Measurements from ENCODE around the gene P2RY14.

Gene P2RY14

GRCh38 chr3:151224268-151224866 lies 54.0 kb downstream of the P2RY14 start:
- WGBS, 2 donors (ENCODE audit: extremely low coverage in 2 of 2, insufficient read length in 2 of 2, insufficient replicate concordance in 1 of 2), result no CpG with 5 or more reads among the region's 4 CpGs
- H3K27ac ChIP-seq (replicated peaks; ENCODE audit: low read length), result no peak overlapping the region

GRCh38 chr3:151219056-151219455 lies 59.3 kb downstream of the P2RY14 start:
- Histone ChIP-seq H2BK120ac (ENCODE audit: low read depth, low read length) (no peak overlapping the region), H4K8ac (ENCODE audit: low read depth, low read length) (no peak overlapping the region), H3K27me3 (ENCODE audit: control insufficient read depth in 3 of 3, insufficient read depth in 3 of 3, low read depth in 1 of 3, low read length in 3 of 3) (no peaks in the 10 kb centered on the region), H3K9me3 (replicated peaks in 1 of 2; ENCODE audit: control insufficient read depth in 2 of 2, insufficient read depth in 1 of 2, low read depth in 1 of 2, low read length in 2 of 2) (peaks cover 2 to 7% of the 10 kb centered on the region in 2 donors), H3K4me3 (ENCODE audit: low read length in 2 of 2) (no peak overlapping the region), H3K36me3 (replicated peaks in 1 of 2; ENCODE audit: control insufficient read depth in 2 of 2, insufficient read depth in 2 of 2, low read length in 2 of 2) (peaks cover 0 to 2% of the 10 kb centered on the region in 2 donors), H4K91ac (ENCODE audit: low read depth, low read length, poor library complexity) (no peak overlapping the region), H3K18ac (ENCODE audit: low read length) (no peak overlapping the region), H3K4me1 (ENCODE audit: control insufficient read depth in 2 of 2, insufficient read depth in 1 of 2, low read depth in 1 of 2, low read length in 2 of 2) (peaks cover 0 to 2% of the 10 kb centered on the region in 2 donors), H2BK12ac (ENCODE audit: low read length) (no peak overlapping the region), H3K4ac (ENCODE audit: low read length) (no peak overlapping the region), H3K79me1 (ENCODE audit: low read depth, low read length) (no peaks in the 10 kb centered on the region), H3K4me2 (ENCODE audit: insufficient read depth, low read length, poor library complexity, severe bottlenecking) (no peak overlapping the region), H3K27ac (replicated peaks; ENCODE audit: low read length) (no peak overlapping the region), H3K9ac (ENCODE audit: low read depth, low read length, poor library complexity) (no peak overlapping the region), H2BK15ac (ENCODE audit: low read length) (no peak overlapping the region), H2AK5ac (ENCODE audit: low read depth, low read length) (no peak overlapping the region), H3K14ac (ENCODE audit: low read length) (no peak overlapping the region), H3K23ac (ENCODE audit: low read depth, low read length, poor library complexity) (no peak overlapping the region), H2AFZ (ENCODE audit: low read length) (no peak overlapping the region), H2BK5ac (ENCODE audit: low read length) (no peak overlapping the region)
- DNase-seq (ENCODE audit: low spot score), result no peak
- WGBS, 2 donors (ENCODE audit: extremely low coverage in 2 of 2, insufficient read length in 2 of 2, insufficient replicate concordance in 1 of 2), result no CpG with 5 or more reads among the region's 1 CpG

More at GRCh38 chr3:151224268-151224866, 54.0 kb downstream of the P2RY14 start:
- Histone ChIP-seq H2BK5ac (ENCODE audit: low read length) (no peak overlapping the region), H4K91ac (ENCODE audit: low read depth, low read length, poor library complexity) (no peak overlapping the region), H3K18ac (ENCODE audit: low read length) (no peak overlapping the region), H3K36me3 (replicated peaks in 1 of 2; ENCODE audit: control insufficient read depth in 2 of 2, insufficient read depth in 2 of 2, low read length in 2 of 2) (peaks cover 0 to 2% of the 10 kb centered on the region in 2 donors), H3K27me3 (ENCODE audit: control insufficient read depth in 3 of 3, insufficient read depth in 3 of 3, low read depth in 1 of 3, low read length in 3 of 3) (no peaks in the 10 kb centered on the region), H3K14ac (ENCODE audit: low read length) (no peak overlapping the region), H3K4me2 (ENCODE audit: insufficient read depth, low read length, poor library complexity, severe bottlenecking) (no peak overlapping the region), H2BK12ac (ENCODE audit: low read length) (no peak overlapping the region), H3K9me3 (replicated peaks in 1 of 2; ENCODE audit: control insufficient read depth in 2 of 2, insufficient read depth in 1 of 2, low read depth in 1 of 2, low read length in 2 of 2) (peaks cover 2 to 7% of the 10 kb centered on the region in 2 donors), H2BK120ac (ENCODE audit: low read depth, low read length) (no peak overlapping the region), H4K8ac (ENCODE audit: low read depth, low read length) (no peak overlapping the region), H3K4ac (ENCODE audit: low read length) (no peak overlapping the region), H3K4me3 (ENCODE audit: low read length in 2 of 2) (no peak overlapping the region), H2BK15ac (ENCODE audit: low read length) (no peak overlapping the region), H2AK5ac (ENCODE audit: low read depth, low read length) (no peak overlapping the region), H3K23ac (ENCODE audit: low read depth, low read length, poor library complexity) (no peak overlapping the region), H3K9ac (ENCODE audit: low read depth, low read length, poor library complexity) (no peak overlapping the region), H3K79me1 (ENCODE audit: low read depth, low read length) (no peaks in the 10 kb centered on the region), H3K4me1 (ENCODE audit: control insufficient read depth in 2 of 2, insufficient read depth in 1 of 2, low read depth in 1 of 2, low read length in 2 of 2) (peaks cover 0 to 8% of the 10 kb centered on the region in 2 donors), H2AFZ (ENCODE audit: low read length) (no peak overlapping the region)
- DNase-seq (ENCODE audit: low spot score), result no peak

GRCh38 chr3:151218136-151218535 lies 60.2 kb downstream of the P2RY14 start:
- Histone ChIP-seq H3K4me2 (ENCODE audit: insufficient read depth, low read length, poor library complexity, severe bottlenecking) (no peak overlapping the region), H2AK5ac (ENCODE audit: low read depth, low read length) (no peak overlapping the region), H4K91ac (ENCODE audit: low read depth, low read length, poor library complexity) (no peak overlapping the region), H3K36me3 (replicated peaks in 1 of 2; ENCODE audit: control insufficient read depth in 2 of 2, insufficient read depth in 2 of 2, low read length in 2 of 2) (peaks cover 0 to 2% of the 10 kb centered on the region in 2 donors), H3K9ac (ENCODE audit: low read depth, low read length, poor library complexity) (no peak overlapping the region), H2AFZ (ENCODE audit: low read length) (no peak overlapping the region), H2BK120ac (ENCODE audit: low read depth, low read length) (no peak overlapping the region), H3K27ac (replicated peaks; ENCODE audit: low read length) (no peak overlapping the region), H2BK15ac (ENCODE audit: low read length) (no peak overlapping the region), H3K23ac (ENCODE audit: low read depth, low read length, poor library complexity) (no peak overlapping the region), H3K14ac (ENCODE audit: low read length) (no peak overlapping the region), H4K8ac (ENCODE audit: low read depth, low read length) (no peak overlapping the region), H3K4ac (ENCODE audit: low read length) (no peak overlapping the region), H3K79me1 (ENCODE audit: low read depth, low read length) (no peaks in the 10 kb centered on the region), H3K9me3 (replicated peaks in 1 of 2; ENCODE audit: control insufficient read depth in 2 of 2, insufficient read depth in 1 of 2, low read depth in 1 of 2, low read length in 2 of 2) (peaks cover 2 to 7% of the 10 kb centered on the region in 2 donors), H3K4me1 (ENCODE audit: control insufficient read depth in 2 of 2, insufficient read depth in 1 of 2, low read depth in 1 of 2, low read length in 2 of 2) (peaks cover 0 to 2% of the 10 kb centered on the region in 2 donors), H3K4me3 (ENCODE audit: low read length in 2 of 2) (no peak overlapping the region), H3K27me3 (ENCODE audit: control insufficient read depth in 3 of 3, insufficient read depth in 3 of 3, low read depth in 1 of 3, low read length in 3 of 3) (no peaks in the 10 kb centered on the region), H2BK5ac (ENCODE audit: low read length) (no peak overlapping the region), H3K18ac (ENCODE audit: low read length) (no peak overlapping the region), H2BK12ac (ENCODE audit: low read length) (no peak overlapping the region)
- no peak for DNase-seq (ENCODE audit: low spot score)
- no CpG with 5 or more reads among the region's 1 CpG for WGBS, 2 donors (ENCODE audit: extremely low coverage in 2 of 2, insufficient read length in 2 of 2, insufficient replicate concordance in 1 of 2)

GRCh38 chr3:151216641-151217607 lies 61.4 kb downstream of the P2RY14 start:
- Histone ChIP-seq H3K18ac (ENCODE audit: low read length) (no peak overlapping the region), H3K4me1 (ENCODE audit: control insufficient read depth in 2 of 2, insufficient read depth in 1 of 2, low read depth in 1 of 2, low read length in 2 of 2) (peaks cover 0 to 2% of the 10 kb centered on the region in 2 donors), H4K91ac (ENCODE audit: low read depth, low read length, poor library complexity) (no peak overlapping the region), H3K9ac (ENCODE audit: low read depth, low read length, poor library complexity) (no peak overlapping the region), H3K27me3 (ENCODE audit: control insufficient read depth in 3 of 3, insufficient read depth in 3 of 3, low read depth in 1 of 3, low read length in 3 of 3) (no peaks in the 10 kb centered on the region), H3K79me1 (ENCODE audit: low read depth, low read length) (no peaks in the 10 kb centered on the region), H2BK5ac (ENCODE audit: low read length) (no peak overlapping the region), H2BK12ac (ENCODE audit: low read length) (no peak overlapping the region), H3K4me2 (ENCODE audit: insufficient read depth, low read length, poor library complexity, severe bottlenecking) (no peak overlapping the region), H3K4me3 (ENCODE audit: low read length in 2 of 2) (no peak overlapping the region), H3K36me3 (replicated peaks in 1 of 2; ENCODE audit: control insufficient read depth in 2 of 2, insufficient read depth in 2 of 2, low read length in 2 of 2) (peaks cover 0 to 2% of the 10 kb centered on the region in 2 donors), H4K8ac (ENCODE audit: low read depth, low read length) (no peak overlapping the region), H2AFZ (ENCODE audit: low read length) (no peak overlapping the region), H3K14ac (ENCODE audit: low read length) (no peak overlapping the region), H2AK5ac (ENCODE audit: low read depth, low read length) (no peak overlapping the region), H2BK15ac (ENCODE audit: low read length) (no peak overlapping the region), H3K4ac (ENCODE audit: low read length) (no peak overlapping the region), H2BK120ac (ENCODE audit: low read depth, low read length) (no peak overlapping the region), H3K27ac (replicated peaks; ENCODE audit: low read length) (no peak overlapping the region), H3K23ac (ENCODE audit: low read depth, low read length, poor library complexity) (no peak overlapping the region), H3K9me3 (replicated peaks in 1 of 2; ENCODE audit: control insufficient read depth in 2 of 2, insufficient read depth in 1 of 2, low read depth in 1 of 2, low read length in 2 of 2) (peaks cover 2 to 6% of the 10 kb centered on the region in 2 donors)
- DNase-seq (ENCODE audit: low spot score), result no peak
- WGBS, 2 donors (ENCODE audit: extremely low coverage in 2 of 2, insufficient read length in 2 of 2, insufficient replicate concordance in 1 of 2), result no CpG with 5 or more reads among the region's 3 CpGs

Data from neuronal stem cell (in vitro differentiated cells).